HG03575 (cell line): ENCODE results near the gene KCNT1.

Source experiments
- ATAC-seq: cut with Tn5 transposase; IDR thresholded peaks from one replicate; pipeline ENCODE4 v1.9.1; 2021; ENCODE audit not compliant: unreplicated experiment, insufficient number of reproducible peaks, low FRiP score; ENCODE audit errors: extremely low read depth

KCNT1 gene

DNA sequence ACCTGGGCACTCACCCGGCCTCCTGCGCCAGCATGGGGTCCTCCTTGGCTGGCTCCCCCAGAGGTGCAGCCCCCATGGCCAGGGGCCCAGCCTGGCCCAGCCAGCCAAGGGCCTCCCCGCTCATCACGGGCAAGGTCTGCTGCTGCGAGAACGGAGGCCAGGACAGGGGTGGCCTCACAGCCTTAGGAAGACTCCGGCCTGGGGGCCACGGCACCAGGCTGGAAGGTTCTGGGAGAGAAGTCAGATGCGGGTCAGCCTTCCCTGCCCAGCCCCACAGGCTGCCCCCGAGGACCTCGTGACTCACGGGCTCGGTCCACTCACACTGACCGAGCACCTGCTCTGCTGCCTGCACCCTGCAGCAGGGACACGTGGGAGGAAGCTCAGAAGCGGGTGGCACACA, 6.9 kb upstream of the KCNT1 start:
- no peak for ATAC-seq

GRCh38 chr9:135695642-135696041, 6.3 kb upstream of the KCNT1 start:
- ATAC-seq, result no peak

- ATAC-seq, result no peak
Observed at GRCh38 chr9:135696446-135696845, 5.5 kb upstream of the KCNT1 start.

DNA sequence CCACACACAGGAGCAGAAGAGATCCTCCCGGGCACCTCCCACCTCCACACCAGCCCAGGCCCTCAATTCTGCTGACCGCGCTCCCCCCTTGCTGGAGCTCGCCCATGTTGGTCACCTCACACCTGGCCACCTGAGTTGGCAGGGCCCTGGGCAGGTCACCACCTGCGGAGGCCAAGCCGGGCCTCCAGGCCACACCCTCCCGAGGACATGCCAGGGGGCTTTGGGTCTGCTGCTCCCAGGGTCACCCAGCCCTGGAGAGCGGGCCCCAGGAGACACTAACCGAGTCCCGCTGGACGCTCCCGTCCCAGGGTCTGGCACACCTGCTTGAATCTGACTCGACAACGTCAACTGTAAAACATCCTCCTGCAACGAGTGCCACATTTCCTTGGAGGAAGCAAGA, 4.8 kb upstream of the KCNT1 start:
- ATAC-seq, result no peak

GRCh38 chr9:135698236-135698635, 3.7 kb upstream of the KCNT1 start:
- no peak for ATAC-seq

GRCh38 chr9:135698767-135699166, 3.2 kb upstream of the KCNT1 start:
- ATAC-seq, result no peak

- no peak for ATAC-seq
Observed at GRCh38 chr9:135699440-135699839, 2.5 kb upstream of the KCNT1 start, which contains the start of gene SOHLH1. SOHLH1 (minus strand) TSS chr9:135699481; CDS start chr9:135699467, 14 bp downstream.

DNA sequence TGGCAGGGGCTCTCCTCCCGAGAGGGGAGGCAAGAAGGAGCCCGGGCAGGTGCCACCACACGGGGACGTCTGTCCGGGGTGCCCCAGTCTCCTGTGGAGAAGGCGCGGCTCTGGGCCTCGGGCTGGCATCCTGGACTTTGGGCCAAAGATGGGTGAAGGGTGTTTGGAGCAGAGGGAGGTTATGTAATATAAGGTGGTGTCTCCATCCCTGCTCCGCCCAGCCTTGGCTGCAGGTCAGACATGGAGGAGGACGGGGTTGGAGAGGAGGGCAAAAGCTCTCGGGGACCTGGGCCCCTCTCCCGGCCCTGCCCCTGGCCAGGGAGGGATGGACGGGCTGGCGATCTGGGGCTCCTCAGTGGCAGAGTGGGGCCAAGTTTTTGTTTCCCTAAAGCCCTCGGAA, 1.5 kb upstream of the KCNT1 start:
- ATAC-seq, result no peak

DNA sequence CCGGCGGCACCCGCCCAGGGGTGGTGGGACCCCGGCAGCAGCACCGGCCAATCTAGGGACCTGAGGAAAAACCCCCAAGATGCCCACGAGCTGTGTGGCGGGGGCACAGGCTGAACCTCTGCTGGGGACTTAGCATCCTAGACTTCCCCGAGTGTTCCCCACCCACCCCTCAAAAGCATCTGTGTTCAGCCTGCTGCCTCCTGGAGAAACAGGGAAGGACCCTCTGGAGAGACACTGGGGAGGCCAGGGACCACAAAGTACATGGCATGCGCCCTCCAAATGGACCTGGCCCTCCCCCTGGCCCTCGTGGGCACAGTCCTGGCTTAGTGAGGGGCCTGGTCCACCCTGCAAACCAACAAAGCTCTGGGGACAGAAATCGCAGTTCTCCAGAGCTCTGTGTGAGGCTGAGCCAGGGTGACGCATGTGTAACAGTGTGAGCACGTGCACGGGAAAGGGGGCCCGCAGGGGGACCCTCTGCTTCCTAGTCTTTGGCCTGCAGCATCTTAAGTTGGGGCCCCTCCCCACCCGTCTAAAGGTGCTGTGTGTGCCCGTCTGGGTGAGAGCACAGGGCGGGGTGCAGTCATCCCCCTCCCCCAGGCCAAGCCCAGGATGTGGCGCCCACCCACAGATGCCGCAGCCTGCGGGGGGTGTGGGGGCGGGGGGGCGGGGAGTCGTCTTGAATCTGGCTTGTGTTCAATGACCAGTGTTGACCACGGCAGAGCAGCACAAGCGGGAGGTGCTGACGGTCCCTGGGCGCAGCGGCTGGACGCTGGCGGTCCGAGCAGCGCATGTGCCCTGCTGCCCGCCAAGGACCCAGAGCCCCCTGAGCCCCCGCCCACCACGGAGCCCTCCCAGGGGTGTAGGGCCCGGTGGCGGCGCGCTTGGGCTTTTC, 672 bp upstream of the KCNT1 start:
- no peak for ATAC-seq

DNA sequence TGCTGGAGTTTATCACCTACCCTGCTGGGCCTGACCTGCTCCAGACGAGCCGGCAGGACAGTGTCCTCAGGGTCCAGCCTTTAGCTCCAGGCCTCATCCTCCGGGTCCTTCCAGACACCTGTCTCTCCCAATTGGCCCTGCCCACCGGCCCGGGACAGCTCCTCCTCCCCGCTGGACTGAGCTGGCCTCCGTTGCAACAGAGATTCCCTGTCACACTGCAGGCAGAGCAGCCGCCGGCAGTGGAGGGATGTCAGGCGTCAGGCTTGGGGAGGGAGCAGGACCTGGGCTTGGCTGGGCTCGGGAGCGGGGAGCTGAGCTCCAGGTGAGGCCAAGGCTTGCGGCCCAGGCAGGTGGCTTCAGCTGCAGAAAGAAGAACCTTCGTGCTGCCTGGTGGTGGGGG, 1.7 kb downstream of the KCNT1 start:
- no peak for ATAC-seq

DNA sequence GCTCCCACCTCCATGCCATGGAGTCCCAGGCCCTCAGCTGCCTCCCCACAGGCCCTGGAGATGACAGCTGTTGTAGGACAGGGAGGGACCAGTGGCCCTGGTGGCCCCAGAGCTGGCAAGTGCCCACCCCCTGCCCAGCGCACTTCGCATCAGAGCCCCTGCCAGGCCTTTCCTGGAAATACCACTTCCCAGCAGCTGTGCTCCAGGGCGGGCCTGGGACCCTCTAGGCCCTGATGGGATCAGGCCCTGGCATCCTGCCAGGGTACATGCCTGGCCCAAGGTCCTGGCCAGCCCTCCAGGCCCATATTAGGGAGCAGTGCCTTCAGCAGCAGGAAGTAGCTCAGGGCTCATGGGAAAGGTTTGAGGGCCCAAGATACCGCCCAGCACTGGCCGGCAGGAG, 2.5 kb downstream of the KCNT1 start:
- no peak for ATAC-seq

- ATAC-seq, result no peak
Observed at GRCh38 chr9:135705376-135705775, 3.4 kb downstream of the KCNT1 start.

DNA sequence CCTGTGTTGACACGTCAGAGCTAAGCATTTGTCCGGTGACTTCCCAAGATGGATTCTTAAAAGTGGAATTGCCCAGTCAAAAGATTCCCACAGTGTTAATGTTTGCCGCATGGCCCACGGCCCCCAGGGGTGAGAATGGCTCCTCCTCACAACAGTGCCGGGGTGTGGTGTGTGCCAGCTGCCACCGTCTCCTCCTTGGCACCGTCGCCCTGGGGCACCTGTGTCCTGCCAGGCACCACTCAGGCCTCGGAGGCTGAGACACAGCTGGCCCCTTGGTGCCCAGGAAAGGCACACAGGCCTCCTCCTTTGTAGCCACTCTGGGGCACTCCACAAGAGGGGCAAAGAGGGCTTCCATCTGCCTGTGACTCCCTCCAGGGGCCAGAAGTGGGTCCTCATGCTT, 4.3 kb downstream of the KCNT1 start:
- ATAC-seq, result no peak

DNA sequence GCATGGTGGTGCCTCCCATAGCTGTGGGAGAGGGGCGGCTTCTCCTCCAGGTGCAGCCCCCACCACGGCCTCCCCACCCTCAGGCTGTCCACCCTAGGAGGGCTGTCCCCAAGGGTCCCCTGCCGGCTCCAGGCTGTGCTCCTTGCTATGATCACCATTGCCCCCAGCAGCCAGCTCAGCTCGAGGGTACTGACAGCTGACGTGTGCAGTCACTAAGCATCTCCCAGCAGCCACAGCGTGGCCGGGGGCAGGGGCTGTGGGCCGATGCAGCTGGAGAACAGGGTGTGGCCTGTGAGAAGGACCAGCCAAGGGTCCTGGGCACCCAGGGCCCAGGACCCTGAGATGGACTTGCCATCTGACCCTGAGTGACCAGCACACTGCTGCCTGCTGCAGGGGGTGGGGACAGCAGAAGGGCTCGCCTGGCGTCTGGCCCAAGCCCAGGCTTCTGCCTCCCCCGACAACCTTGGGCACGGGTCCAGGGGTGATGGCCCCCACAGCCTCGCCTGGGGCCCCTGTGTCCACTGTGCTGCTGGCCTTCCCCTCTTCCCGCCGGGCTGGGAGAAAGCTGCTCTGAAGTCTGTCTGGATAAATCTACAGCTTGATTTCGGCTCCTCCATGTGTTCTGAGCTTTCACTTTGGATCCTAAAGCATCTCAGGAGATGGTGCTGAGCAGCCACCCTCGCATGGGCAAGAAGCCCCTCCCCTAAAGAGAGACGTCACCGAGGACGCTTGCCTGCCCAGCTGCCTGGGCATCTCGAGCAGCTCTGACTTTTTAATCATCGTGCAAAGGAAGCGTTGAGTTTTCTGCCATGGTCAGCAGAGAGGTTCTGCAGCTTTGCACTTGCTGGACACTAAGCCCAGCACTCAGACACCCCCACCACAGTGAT, 5.5 kb downstream of the KCNT1 start:
- no peak for ATAC-seq

DNA sequence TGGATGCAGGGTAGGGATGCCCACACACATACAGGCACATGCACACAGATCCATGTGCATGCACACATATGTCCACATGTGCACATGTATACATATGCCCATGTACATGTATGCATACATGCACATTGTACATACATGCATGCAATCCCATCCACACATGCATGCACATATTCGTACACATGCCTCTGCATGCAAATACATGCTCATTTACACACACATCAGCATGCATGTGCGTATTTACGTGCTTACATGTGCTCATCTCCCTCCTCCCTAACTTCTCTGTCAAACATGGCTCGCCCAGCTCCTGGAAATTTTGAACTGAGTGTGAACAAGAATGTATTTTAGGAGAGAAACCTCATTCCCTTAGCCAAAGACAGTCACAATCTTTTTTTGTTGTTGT, 6.2 kb downstream of the KCNT1 start:
- ATAC-seq, result no peak

- no peak for ATAC-seq
Observed at GRCh38 chr9:135711391-135711790, 9.4 kb downstream of the KCNT1 start.

- ATAC-seq, result no peak
Observed at GRCh38 chr9:135711881-135712280, 9.9 kb downstream of the KCNT1 start.

DNA sequence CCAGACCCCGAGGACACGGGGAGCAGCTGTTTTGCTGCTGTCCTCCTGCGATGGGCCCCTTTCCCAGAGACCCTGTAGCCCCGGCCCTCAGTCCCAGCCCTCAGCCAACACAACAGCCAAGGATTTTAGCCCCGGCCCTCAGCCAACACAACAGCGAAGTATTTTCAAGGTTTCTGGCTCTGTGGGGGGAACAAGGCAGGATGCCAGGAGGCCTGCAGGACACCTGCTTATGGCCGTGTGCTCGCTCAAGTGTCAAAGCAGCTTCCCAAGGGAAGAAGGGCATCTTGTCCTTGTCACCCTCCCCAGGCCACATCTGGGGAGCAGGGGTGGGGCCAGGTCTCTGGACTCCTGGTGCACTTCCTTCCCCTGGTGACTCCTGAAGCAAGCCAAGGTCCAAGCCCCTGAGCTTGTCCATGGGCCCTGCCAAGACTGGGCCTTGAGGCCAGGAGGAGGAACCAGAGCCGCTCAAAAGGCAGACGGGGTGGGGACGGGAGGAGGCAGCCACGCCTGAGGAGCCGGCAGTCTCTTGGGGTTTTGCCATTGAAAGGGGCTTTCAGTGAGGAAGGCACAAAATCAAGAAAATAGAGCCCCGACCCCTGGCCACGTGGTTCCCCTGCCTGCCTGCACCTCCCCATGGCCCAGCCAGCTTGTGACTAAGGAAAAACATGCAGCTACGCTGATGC, 10.8 kb downstream of the KCNT1 start:
- ATAC-seq, result no peak

GRCh38 chr9:135714242-135715055, 12.5 kb downstream of the KCNT1 start:
- ATAC-seq, result no peak
